GM12878 (cell line): ENCODE data around the gene RNF41. TPM values are rescaled to one million over a fixed set of nuclear protein-coding genes. Genes with fewer than 3 reads are reported as not detected.

ENCODE experiments used
- ATAC-seq: fragments of 200-7000 bp; cut with Tn5 transposase; 3 replicates; pipeline ENCODE4 v1.9.1; 2020; ENCODE audit warnings: mild to moderate bottlenecking, moderate library complexity
- BruUV-seq: library from RNA; stranded (reverse); fragments of 400-500 nt; replicated peaks from 2 replicates; lab custom pipeline; 2021; lab: Mats Ljungman, UMichigan
- CTCF ChIA-PET: fragments of 300-600 bp; sonication (Branson Sonifier 250); formaldehyde crosslinking; extraction: SDS; loops from one replicate; lab custom pipeline; 2021; ENCODE audit warnings: inconsistent platforms; lab: Yijun Ruan, JAX
- POLR2A ChIA-PET: fragments of 350-600 bp; formaldehyde crosslinking; extraction: SDS; loops from one replicate; lab custom pipeline; 2021; ENCODE audit warnings: inconsistent platforms; lab: Charles Lee
- RAD21 ChIA-PET: fragments of 300-600 bp; sonication (Branson Sonifier 250); formaldehyde crosslinking; loops from one replicate; lab custom pipeline; 2023; ENCODE audit warnings: antibody characterized with exemption; ENCODE audit not compliant: unreplicated experiment; lab: Charles Lee
- SMC1A ChIA-PET: fragments of 300-600 bp; sonication (Branson Sonifier 250); formaldehyde crosslinking; loops from one replicate; lab custom pipeline; 2023; ENCODE audit not compliant: unreplicated experiment, uncharacterized antibody; lab: Charles Lee
- DNase-seq: peaks from one replicate; pipeline ENCODE4 v3.0.0-alpha.2; 2011; ENCODE audit warnings: low read depth, low spot score
- FAIRE-seq: peaks from 3 replicates; lab custom pipeline; 2011; peaks lifted over from hg19 to GRCh38; lab: Jason Lieb, UNC
- H2AFZ ChIP-seq: 2 replicates; pipeline ENCODE4 v1.6.0; 2011; ENCODE audit warnings: low read depth, low read length, control low read depth; ENCODE audit not compliant: control insufficient read depth
- H3K27ac ChIP-seq: 2 replicates; pipeline ENCODE4 v1.5.1; 2011; ENCODE audit warnings: control low read depth; ENCODE audit not compliant: control insufficient read depth, insufficient read depth
- H3K27me3 ChIP-seq, 2 experiments: replicated peaks in 1 of 2; 2 replicates each; pipeline versions ENCODE4 v1.6.0 to v1.6.1; 2011; ENCODE audit warnings: low read length in 1 of 2; ENCODE audit not compliant: control insufficient read depth in 2 of 2, insufficient read depth in 2 of 2
- H3K36me3 ChIP-seq, 2 experiments: 2 replicates each; pipeline ENCODE4 v1.5.1; 2011; ENCODE audit warnings: low read length in 1 of 2; ENCODE audit not compliant: control insufficient read depth in 2 of 2, insufficient read depth in 2 of 2
- H3K4me1 ChIP-seq: 2 replicates; pipeline ENCODE4 v1.6.1; 2011; ENCODE audit warnings: mild to moderate bottlenecking, low read length, moderate library complexity, mixed read lengths; ENCODE audit not compliant: control insufficient read depth, insufficient read depth
- H3K4me2 ChIP-seq: 2 replicates; pipeline ENCODE4 v1.6.0; 2011; ENCODE audit warnings: control low read depth; ENCODE audit not compliant: control insufficient read depth, insufficient read depth
- H3K4me3 ChIP-seq: fragments of 200-600 bp; sonication (generic); 2 replicates; pipeline ENCODE4 v1.5.1; 2016
- H3K79me2 ChIP-seq: 2 replicates; pipeline ENCODE4 v1.6.0; 2011; ENCODE audit warnings: low read length; ENCODE audit not compliant: control insufficient read depth, insufficient read depth
- H3K9ac ChIP-seq: 2 replicates; pipeline ENCODE4 v1.8.0; 2011; ENCODE audit warnings: low read length, control low read depth, mixed read lengths; ENCODE audit not compliant: control insufficient read depth, insufficient read depth
- H3K9me3 ChIP-seq: replicated peaks from 3 replicates; pipeline ENCODE4 v1.5.1; 2011; ENCODE audit warnings: mild to moderate bottlenecking, low read length; ENCODE audit not compliant: control insufficient read depth, insufficient read depth
- H4K20me1 ChIP-seq: 2 replicates; pipeline ENCODE4 v1.6.0; 2011; ENCODE audit not compliant: control insufficient read depth, insufficient read depth
- CHD2 ChIP-seq: IDR thresholded peaks from 2 replicates; pipeline ENCODE4 v1.6.1; 2011; ENCODE audit warnings: low read depth, low read length, improper control_type of control experiment, borderline replicate concordance
- PML ChIP-seq: IDR thresholded peaks from 2 replicates; pipeline ENCODE4 v1.6.1; 2012; ENCODE audit warnings: low read length, inconsistent platforms
- POU2F2 ChIP-seq: IDR thresholded peaks from 3 replicates; pipeline ENCODE4 v1.6.1; 2011; ENCODE audit warnings: low read depth, mild to moderate bottlenecking, low read length, borderline replicate concordance
- RAD51 ChIP-seq: fragments of 450-650 bp; IDR thresholded peaks from 2 replicates; pipeline ENCODE4 v1.6.1; 2016; ENCODE audit warnings: moderate library complexity, mild to moderate bottlenecking, inconsistent platforms
- STAT3 ChIP-seq: IDR thresholded peaks from 2 replicates; pipeline ENCODE4 v1.6.1; 2011; ENCODE audit warnings: low read depth, low read length, improper control_type of control experiment
- ZBED1 ChIP-seq: IDR thresholded peaks from 2 replicates; pipeline ENCODE4 v1.6.1; 2016; ENCODE audit warnings: borderline replicate concordance
- WGBS: methylation state at CpG from one replicate; pipeline ENCODE4 v1.1.6; 2016; ENCODE audit warnings: low lambda C conversion rate; ENCODE audit not compliant: insufficient replicate concordance, insufficient coverage; ENCODE audit errors: missing lambda C conversion rate; 5-methylcytosine and 5-hydroxymethylcytosine counted together
- in situ Hi-C: fragments of 300-500 bp; cut with MboI; formaldehyde crosslinking; loops from 9 replicates; pipeline ENCODE4 v1.14.3; 2018; ENCODE audit warnings: mixed read lengths
- intact Hi-C: fragments of 100-400 bp; cut with micrococcal nuclease; formaldehyde crosslinking; loops from one replicate; pipeline ENCODE4 v1.14.2; 2022; ENCODE audit not compliant: unreplicated experiment
- polyA plus RNA-seq, 11 experiments: library from polyadenylated mRNA; depleted of rRNA in 4 of 11; unstranded in 6 of 11; stranded (reverse) in 5 of 11; fragments of >200 nt; fragmentation: Nextera tagmentation in 4 of 11; fragmentation: Illumina TruSeq in 1 of 11; extraction: Ambion mirVana in 4 of 11; extraction: Trizol in 1 of 11; gene quantifications; 1 replicate in 1 of 11; 2 replicates in 10 of 11; pipeline versions ENCODE4 v1.2.1 to v1.2.3, GENCODE V29; 2011 to 2016; ENCODE audit warnings: inconsistent platforms in 2 of 11, missing spikeins in 2 of 11, low read depth in 1 of 11
- total RNA-seq, 4 experiments: library from RNA; depleted of rRNA in 3 of 4; stranded (reverse); fragments of >200 nt in 3 of 4; fragmentation: Illumina TruSeq in 1 of 4; extraction: Trizol in 1 of 4; gene quantifications; 2 replicates each; pipeline versions ENCODE4 v1.2.1 to v1.2.3, GENCODE V29; 2013 to 2021
- TF ChIP-seq, protein P1 (sequence below): IDR thresholded peaks from 2 replicates; pipeline ENCODE4 v1.6.1; 2011; ENCODE audit warnings: low read depth, low read length, improper control_type of control experiment, borderline replicate concordance
- TF ChIP-seq, protein P2 (sequence below): fragments of 450-650 bp; IDR thresholded peaks from 2 replicates; pipeline ENCODE4 v1.6.1; 2016; ENCODE audit warnings: mild to moderate bottlenecking

The RNF41 gene
- total and polyA plus RNA-seq, 10 of the 15 experiments (the other 5 are each of a cell fraction or from before 2014, with no cell fraction given): 11.1 to 47.8 (median 30.6) TPM

DNA sequence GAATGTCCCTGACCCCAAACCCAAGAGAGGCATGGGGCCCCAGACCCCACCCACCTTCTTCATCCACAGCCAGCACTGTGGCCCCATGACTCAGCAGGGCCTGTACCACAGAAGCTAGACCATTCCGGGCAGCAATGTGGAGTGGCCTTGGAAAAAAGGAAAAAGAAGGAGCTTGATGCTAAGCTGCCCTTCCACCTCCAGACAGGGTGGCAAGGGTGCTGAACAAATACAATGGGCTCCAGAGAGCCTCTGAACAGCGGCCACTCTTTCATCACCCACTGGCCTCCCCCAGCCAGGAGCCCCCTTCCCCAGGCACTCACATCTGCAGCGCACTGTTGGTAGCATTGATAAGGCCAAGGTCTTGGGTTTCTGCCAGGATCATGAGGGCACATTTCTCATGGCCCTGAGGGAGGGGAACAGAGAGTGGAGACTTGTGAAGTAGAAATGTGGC, 22.0 kb upstream of the RNF41 start (continued):
- TF ChIP-seq, protein P1, sequence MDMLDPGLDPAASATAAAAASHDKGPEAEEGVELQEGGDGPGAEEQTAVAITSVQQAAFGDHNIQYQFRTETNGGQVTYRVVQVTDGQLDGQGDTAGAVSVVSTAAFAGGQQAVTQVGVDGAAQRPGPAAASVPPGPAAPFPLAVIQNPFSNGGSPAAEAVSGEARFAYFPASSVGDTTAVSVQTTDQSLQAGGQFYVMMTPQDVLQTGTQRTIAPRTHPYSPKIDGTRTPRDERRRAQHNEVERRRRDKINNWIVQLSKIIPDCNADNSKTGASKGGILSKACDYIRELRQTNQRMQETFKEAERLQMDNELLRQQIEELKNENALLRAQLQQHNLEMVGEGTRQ: no peak
- TF ChIP-seq PML: no peak

DNA sequence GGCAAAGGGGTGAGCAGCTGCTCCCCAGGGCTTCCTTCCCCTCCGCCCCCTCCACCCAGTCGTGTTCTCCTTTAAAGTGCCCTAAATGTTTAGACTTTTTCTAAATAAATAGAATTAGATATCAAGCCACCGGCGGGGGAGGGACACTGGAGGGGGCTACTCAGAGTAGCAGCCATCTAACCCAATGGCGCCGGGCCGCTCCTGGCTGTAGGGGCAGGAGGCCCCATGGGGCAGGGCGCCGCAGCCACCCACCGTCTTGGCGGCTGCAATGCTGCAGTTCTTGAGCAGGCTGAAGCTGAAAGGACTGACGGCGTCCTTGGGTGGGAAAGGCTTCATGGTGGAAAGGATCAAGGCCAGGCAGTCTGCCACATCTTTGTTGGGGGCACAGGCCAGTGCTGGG, 21.3 kb upstream of the RNF41 start:
- CTCF ChIA-PET: interaction anchor here (1.0 kb wide), 1 partner anchor 221 kb away, joined by 3 read pairs; no protein-coding TSS in a partner anchor
- Histone ChIP-seq H3K36me3 (peaks cover 12 to 25% of the 10 kb centered on the region in 2 experiments), H3K4me2 (no peak overlapping the region), H3K27me3 (no peaks in the 10 kb centered on the region), H3K9ac (no peak overlapping the region), H3K27ac (no peak overlapping the region), H3K4me1 (no peaks in the 10 kb centered on the region), H3K79me2 (no peaks in the 10 kb centered on the region), H4K20me1 (no peaks in the 10 kb centered on the region), H2AFZ (no peak overlapping the region), H3K9me3 (no peaks in the 10 kb centered on the region), H3K4me3 (no peak overlapping the region)
- SMC1A ChIA-PET: no interaction called here
- intact Hi-C loops: no loop called here
- 84% methylated on average over 13 of the region's 13 CpGs for WGBS
- in situ Hi-C loops: no loop called here
- no peak for DNase-seq
- RAD21 ChIA-PET: no interaction called here
- BruUV-seq: no TSS peak
- TF ChIP-seq POU2F2 (no peak), ZBED1 (no peak), CHD2 (no peak), RAD51 (no peak), STAT3 (no peak)
- TF ChIP-seq, protein P2, sequence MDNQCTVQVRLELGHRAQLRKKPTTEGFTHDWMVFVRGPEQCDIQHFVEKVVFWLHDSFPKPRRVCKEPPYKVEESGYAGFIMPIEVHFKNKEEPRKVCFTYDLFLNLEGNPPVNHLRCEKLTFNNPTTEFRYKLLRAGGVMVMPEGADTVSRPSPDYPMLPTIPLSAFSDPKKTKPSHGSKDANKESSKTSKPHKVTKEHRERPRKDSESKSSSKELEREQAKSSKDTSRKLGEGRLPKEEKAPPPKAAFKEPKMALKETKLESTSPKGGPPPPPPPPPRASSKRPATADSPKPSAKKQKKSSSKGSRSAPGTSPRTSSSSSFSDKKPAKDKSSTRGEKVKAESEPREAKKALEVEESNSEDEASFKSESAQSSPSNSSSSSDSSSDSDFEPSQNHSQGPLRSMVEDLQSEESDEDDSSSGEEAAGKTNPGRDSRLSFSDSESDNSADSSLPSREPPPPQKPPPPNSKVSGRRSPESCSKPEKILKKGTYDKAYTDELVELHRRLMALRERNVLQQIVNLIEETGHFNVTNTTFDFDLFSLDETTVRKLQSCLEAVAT: no peak
- no peak for FAIRE-seq
- POLR2A ChIA-PET: no interaction called here
- ATAC-seq: no peak
